SH-SY5Y (cell line): ENCODE measurements around the gene SCAF4.

Experiments used
- GATA2 ChIP-seq: IDR thresholded peaks from 2 replicates; pipeline ENCODE4 v1.6.1; 2011; ENCODE audit warnings: mild to moderate bottlenecking, low read depth, low read length
- GATA3 ChIP-seq: IDR thresholded peaks from 2 replicates; pipeline ENCODE4 v1.6.1; 2011; ENCODE audit warnings: low read depth, mild to moderate bottlenecking, low read length, moderate library complexity

DNA sequence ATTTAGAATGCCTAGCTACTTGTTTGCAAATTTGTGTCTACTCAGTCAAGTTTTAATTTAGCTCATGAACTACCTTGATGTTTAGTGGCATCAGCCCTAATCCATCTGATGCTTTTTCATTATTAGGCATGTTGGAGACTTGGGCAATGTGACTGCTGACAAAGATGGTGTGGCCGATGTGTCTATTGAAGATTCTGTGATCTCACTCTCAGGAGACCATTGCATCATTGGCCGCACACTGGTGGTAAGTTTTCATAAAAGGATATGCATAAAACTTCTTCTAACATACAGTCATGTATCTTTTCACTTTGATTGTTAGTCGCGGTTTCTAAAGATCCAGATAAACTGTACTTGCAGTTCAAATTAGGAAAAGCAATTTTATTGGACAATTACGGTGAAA is 64.8 kb downstream of the SCAF4 start:
- no peak for TF ChIP-seq GATA2
- no peak for TF ChIP-seq GATA3
